Suprapubic skin (tissue), 4 donors: Measurements from ENCODE around the gene CRABP1.

ENCODE experiments used
- CTCF ChIP-seq, 2 donors: fragments of 200-600 bp in 1 of 2; fragments of 450-650 bp in 1 of 2; sonication (generic) in 1 of 2; IDR thresholded peaks; one replicate each; pipeline ENCODE4 v1.5.1; 2016 to 2019; ENCODE audit warnings: antibody characterized with exemption in 2 of 2, mild to moderate bottlenecking in 1 of 2, moderate library complexity in 1 of 2
- POLR2A ChIP-seq, 2 donors: fragments of 450-650 bp; IDR thresholded peaks; one replicate each; pipeline ENCODE4 v1.6.1; 2017; ENCODE audit warnings: antibody characterized with exemption in 2 of 2, mild to moderate bottlenecking in 2 of 2, moderate library complexity in 2 of 2
- POLR2AphosphoS5 ChIP-seq, 3 donors: sonication (generic); formaldehyde crosslinking; IDR thresholded peaks; one replicate each; pipeline ENCODE4 v1.6.1; 2017; ENCODE audit warnings: antibody characterized with exemption in 3 of 3

GRCh38 chr15:78342021-78342420, 1.9 kb downstream of the CRABP1 start:
- no peak for TF ChIP-seq CTCF (IDR thresholded peaks at IDR 0.05)
- no peak for TF ChIP-seq POLR2A (IDR thresholded peaks at IDR 0.05)
- no peak for TF ChIP-seq POLR2AphosphoS5 (IDR thresholded peaks at IDR 0.05)
